GM19025 (cell line): Measurements from ENCODE around the gene MLNR.

Experiments
- ATAC-seq: cut with Tn5 transposase; IDR thresholded peaks from one replicate; pipeline ENCODE4 v1.9.1; 2021; ENCODE audit warnings: mild to moderate bottlenecking, low read depth, moderate library complexity; ENCODE audit not compliant: unreplicated experiment

Gene MLNR, protein sequence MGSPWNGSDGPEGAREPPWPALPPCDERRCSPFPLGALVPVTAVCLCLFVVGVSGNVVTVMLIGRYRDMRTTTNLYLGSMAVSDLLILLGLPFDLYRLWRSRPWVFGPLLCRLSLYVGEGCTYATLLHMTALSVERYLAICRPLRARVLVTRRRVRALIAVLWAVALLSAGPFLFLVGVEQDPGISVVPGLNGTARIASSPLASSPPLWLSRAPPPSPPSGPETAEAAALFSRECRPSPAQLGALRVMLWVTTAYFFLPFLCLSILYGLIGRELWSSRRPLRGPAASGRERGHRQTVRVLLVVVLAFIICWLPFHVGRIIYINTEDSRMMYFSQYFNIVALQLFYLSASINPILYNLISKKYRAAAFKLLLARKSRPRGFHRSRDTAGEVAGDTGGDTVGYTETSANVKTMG

DNA sequence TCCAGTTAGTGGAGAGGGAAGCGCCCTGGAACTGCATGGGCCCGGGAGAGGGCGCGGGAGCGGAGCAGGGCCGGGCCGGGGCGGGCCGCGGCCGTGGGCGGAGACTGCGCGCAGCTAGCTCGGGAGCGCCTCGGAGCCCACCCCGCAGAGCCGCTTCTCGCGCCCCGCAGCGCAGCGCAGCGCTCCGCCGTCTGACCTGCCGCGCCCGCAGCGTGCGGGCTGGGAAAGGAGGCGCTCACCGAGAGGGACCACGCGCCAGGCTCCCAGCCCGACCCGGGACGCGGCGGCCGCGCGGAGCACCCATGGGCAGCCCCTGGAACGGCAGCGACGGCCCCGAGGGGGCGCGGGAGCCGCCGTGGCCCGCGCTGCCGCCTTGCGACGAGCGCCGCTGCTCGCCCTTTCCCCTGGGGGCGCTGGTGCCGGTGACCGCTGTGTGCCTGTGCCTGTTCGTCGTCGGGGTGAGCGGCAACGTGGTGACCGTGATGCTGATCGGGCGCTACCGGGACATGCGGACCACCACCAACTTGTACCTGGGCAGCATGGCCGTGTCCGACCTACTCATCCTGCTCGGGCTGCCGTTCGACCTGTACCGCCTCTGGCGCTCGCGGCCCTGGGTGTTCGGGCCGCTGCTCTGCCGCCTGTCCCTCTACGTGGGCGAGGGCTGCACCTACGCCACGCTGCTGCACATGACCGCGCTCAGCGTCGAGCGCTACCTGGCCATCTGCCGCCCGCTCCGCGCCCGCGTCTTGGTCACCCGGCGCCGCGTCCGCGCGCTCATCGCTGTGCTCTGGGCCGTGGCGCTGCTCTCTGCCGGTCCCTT lies at the start of gene MLNR:
Gene MLNR (plus strand): TSS at position 303 of the 820 bp plus-strand sequence. CDS start 0 bp downstream, at position 303.
- no peak for ATAC-seq

DNA sequence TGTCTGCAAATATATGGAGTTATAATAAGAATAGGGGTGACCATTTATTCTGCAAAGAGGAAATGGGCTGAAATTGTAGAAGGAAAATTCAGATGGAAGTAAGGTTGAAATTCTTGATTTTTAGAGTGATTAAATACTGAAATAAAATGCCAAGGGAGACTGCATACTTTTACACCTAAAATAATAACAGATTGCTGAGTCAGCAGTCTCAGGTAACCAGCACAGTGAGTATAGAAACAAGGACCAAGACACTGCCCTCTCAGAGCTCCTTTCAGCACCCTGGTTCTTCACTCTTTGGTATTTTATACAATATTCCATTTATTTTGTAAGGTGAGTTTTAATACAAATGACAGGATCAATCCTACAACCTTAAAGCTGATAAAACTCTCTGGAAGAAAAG lies 48.8 kb upstream of the MLNR start:
- no peak for ATAC-seq

DNA sequence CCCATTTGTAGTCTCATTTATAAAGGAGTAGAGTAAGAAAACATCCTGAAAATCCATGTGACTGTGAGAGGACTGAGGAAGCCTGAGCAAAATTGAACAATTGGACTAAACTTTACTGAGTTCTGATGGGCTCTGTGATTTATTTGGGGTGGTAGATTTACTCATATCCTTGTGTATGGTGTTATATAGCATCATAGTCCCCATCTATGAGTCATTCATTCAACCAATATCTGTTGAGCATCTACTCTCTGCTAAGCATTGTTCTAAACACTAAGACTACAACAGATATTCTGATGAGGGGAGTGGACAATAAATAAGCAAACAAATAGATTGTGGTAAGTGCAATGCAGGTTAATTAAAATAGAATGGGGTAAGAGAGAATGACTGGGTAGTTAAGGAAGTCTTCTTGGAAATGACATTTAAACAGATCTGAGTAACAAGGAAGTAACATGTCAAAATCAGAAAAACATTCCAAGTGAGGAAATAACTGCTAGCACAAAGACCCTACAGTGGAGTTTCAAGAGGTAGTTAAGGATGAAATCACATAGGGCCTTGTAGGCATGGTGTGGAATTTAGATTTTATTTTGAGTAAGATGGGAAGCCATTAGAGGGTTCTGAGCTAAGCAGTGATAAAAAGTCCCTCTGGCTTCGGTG lies 36.3 kb upstream of the MLNR start:
- ATAC-seq: no peak

DNA sequence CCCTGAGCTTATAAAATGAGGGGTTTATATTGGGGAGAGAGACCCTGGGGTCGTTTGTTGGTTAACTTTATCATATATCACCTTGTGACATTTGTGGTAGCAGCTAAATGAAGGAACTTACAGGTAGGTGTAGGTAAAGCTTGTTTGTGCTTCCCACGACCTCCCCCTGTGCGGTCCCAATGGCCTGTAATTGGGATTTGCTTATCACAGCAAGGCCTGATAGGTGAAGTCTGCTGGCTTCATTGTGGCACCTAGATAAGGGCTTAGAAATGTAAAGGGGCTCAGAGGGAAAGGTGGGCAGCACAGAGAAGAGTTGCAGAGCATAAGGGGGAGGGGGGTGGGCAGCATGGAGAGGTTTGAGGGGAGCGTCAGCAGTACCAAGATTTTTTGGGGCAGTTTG lies 35.5 kb upstream of the MLNR start:
- ATAC-seq: no peak

DNA sequence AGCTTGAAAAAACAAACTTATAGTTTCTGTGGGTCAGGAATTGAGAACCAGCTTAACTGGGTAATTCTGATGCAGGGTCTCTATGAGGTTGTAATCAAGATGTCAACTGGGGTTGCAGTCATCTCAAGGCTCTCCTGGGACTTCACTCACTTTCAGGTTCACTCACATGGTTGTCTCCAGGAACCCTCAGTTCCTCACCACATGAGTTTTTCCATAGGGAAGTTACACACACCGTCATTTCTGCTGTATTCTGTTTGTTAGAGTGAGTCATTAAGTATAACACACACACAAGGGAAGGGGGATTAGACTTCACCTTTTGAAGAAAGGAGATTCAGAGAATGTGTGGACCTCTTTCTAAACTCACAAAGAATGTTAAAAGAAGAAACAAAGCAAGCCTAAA lies 34.9 kb upstream of the MLNR start:
- no peak for ATAC-seq

DNA sequence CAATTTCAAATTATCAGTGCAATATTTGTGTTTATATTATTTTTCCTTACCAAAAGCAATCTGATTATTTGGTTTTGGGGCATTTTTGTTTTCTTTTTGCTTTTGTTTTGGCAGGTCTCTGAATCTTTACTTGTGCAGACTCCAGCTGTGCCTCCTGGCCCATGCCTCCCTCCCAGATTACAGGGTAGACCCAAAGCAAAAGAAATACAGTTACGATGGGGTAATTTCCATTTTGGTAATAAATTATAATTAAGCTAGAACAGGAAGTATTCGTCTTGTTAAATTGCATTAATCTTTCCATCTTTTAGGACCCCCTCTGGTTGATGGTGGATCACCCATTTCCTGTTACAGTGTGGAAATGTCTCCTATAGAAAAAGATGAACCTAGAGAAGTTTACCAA lies 29.2 kb upstream of the MLNR start:
- no peak for ATAC-seq

DNA sequence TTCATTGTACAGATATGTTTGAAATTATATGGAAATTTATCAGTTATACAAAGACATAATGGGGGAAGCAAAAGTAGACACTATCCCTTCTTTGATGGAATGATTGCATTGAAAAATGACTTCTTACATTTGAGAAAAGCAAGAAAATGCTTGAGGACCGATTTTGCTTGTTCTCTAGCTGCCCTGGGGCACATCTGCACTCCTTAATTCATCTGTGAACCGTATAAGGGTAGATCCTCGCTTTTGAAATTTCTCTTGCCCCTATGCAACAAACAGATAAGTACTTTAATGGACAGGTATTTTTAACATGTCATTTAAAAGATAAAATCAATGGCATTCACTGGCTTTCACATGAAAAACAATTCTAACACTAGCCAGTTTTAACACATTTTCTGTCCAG lies 13.5 kb upstream of the MLNR start:
- no peak for ATAC-seq

DNA sequence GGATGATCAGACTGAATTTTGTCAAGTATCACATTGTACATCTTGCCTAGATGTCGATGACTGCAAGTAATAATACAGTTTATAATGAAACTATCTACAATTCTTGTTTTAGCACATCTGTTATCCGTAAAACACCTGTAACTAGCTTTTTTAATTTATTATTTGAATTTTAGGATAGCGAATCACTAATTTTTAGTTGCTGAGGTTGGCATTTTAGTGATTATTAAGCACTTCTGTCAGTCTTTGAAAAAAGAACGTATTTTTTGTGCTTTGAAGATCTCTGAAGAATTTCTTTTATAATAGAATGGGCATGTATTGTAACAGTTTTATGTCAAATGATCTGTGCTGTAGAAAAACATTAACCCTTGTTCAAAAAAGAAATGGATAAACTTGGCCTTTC lies 11.5 kb upstream of the MLNR start:
- ATAC-seq: no peak

DNA sequence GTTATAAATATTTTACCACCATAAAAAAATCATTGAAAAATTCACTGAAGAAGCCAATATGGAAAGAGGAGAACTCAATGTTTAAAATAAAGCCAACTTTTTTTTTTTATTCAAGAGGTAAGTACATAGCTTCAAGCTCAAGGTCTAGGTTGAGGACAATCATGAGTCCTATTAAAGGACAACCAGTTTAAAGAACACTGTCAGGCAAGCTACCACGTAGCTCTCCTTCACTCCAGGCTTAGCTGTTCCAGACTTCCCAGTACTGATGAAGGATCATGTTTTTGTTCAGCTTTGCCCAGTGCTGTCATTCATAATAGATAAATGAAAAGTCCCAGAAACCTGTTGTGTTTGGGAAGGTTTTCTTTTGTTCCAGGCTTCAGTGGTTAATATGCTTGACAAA lies 10.0 kb upstream of the MLNR start:
- no peak for ATAC-seq

DNA sequence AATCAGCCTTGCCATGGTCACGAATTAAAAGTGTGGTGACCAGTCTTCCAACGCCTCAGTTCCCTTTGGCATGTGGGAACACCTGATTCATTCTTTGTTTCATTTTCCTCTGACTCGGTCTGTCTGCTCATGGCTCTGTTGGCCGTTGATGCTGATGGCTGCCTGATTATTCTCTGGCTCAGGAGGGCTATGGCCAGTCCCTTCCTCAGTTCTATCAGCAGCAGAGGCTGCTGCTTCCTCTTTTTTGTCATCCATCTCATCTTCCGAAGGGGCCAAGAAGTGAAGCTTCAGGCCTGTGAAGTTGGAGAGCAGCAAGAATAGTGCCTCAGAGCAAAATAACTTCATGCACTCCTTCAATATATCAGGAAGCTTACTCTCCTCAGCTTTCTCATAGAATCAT lies 9.5 kb upstream of the MLNR start:
- no peak for ATAC-seq

DNA sequence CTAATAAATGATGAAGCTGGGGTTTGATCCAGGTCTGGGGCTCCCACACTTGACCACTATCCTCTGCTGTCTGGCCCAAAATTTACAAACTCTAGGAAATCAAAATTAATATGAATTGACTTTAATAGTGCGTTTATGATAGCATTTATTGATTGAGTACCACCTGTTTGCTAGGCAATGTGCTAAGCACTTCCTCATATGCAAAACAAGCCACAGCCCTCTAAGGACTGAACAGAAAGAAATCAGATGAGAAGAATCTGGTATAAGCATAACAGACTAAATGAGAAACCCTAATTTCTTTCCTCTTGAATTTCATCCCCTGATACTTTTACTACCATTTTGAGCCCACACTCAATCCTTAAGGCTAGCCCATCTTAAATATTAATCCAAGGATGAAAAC lies 6.6 kb upstream of the MLNR start:
- no peak for ATAC-seq

DNA sequence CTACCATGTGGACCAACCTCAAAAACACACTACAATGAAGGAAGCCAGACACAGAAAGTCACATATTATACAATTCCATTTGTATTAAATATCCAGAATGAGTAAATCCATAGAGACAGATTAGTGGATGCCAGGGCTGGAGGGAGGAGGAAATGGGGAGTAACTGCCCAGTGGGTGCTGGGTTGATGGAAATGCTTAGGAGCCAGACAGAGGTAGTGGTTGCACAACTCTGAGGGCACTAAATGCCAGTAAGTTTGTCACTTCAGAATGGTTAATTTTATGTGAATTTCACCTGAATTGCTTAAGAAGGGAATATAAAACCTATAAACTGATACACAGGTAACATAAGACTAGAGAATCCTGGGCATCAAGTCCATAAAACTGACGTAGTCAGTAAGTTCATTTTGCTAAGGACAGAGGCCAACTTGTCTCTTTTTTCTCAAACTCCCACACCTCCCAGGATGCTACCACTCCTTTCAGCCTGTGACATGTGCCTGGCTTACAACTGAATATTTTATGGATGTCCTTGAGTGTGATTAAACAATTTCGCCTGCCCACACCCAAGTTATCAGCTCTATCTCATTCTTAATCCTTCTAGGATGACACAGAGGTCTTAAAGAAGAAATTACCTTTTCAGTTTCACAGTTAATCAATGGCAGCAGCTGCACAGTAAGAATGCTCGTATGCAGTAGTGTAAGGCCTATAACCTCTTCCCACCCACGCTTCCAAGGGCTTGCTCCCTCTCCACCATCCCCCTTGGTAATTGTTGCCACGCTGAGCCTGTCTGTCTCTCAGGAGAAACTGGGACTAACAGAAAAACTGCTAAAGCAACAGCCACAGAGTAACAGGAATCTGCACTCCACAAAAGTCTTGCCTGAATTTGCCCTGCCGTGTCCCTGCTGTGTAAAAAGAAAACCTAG lies 5.9 kb upstream of the MLNR start:
- ATAC-seq: no peak

DNA sequence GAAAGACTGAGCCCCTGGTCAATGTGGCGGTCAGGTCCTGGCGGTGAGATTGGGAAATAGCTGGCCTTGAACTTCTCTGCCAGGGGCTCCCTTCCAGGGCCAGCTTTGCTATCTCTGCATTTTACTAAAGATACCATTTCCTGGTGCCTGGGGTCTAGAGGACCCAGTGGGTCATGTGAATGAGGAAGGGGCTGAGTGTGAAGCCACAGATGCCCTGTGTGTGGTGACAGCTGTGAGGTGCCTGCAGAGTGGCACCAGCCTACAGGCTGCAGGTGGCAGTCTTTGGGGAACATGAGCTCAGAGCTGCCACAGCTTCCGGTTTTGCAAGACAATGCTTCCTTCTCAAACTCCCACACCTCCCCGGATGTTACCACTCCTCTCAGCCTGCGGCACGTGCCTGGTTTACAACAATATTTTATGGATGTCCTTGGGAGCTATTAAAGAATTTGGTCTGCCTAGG lies 5.2 kb upstream of the MLNR start:
- peak; percentile 65 for ATAC-seq

DNA sequence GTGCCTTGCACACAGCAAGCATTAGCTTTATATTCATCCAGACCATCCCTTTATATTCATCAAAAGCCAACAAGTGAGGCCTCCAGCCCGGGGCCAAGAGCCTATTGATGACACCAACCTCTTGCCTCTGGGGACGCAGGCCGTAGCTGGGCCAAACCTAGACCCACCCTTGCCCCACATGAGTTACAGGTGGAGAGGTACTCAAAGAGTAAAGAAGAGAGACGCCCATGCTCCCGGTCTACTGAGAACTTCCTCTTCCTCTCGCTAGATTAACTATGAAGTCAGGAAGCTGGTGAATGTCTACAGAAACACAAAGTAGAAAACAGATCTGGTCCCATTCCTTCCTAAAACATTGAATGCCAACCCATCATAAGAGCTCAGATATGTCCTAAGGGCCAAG lies 3.8 kb upstream of the MLNR start:
- ATAC-seq: no peak

DNA sequence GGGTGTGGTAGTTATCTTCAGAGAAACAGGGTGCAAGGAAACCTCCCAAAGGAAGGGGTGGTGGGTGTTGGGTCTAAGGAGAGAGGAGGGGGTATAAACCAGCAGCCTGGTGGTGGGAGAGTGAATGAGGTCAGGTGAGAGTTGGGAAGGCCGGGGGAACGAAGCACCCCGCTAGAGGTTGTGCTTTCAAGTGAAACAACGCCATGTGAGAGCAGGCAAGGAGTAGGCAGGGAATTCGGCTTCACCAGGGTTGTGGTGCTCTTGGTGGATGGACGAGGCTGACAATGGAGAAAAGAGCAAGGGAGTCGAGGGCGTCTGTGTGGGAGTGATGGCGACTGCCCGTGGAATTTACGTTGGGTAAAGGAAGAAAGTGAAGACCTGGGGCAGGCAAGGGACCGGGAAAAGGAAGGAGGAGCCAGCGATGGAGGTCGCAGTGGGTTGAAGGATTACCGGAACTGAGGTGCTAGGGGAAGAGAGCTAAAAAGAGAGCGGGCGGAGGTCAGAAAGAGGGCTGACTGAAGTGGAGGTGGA lies 2.1 kb upstream of the MLNR start:
- no peak for ATAC-seq

DNA sequence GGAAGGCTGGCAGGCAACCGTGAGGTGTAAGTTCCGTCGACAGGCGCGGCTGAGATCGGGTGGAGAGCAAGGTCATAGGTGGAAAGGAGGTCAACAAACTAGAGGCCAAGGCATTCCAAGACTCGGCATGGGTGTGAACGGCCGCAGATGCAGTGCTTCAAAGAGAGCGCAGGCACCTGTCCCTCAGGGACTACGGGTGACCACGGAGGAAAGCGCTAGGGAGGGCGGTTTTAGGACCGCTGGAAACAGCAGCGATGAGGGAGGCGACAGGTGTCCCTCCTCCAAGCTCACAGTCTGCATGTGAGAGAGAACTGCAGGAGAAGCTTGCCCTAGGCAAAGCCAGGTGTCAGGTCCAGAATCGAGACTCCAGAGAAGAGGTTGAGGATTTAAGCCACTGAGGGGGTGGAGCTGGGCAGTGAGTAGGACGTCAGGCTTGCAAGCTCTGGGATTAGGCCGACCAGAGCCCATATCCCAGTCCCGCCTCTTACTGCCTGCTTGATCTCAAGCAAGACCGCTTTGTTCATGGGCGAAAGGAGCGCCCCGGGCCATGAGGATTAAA lies 1.6 kb upstream of the MLNR start:
- ATAC-seq: no peak

DNA sequence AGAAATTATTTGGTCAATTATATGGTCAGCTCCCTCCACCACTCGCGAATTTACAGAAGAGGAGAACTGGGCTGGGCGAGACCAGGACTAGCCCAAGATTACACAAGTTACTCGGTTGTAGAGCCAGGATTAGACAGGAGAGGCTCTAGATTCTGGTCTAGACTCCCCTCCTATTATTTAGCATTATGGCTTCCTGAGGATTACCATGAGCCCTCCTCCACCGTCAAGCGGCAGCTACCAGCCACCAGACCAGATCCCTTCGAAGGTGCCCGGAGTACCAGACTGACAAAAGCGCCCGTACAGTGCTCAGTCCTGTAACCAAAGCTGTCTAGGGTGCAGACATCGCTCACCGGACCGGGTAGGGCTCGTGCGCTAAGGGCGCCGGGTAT lies 497 bp upstream of the MLNR start:
- no peak for ATAC-seq

DNA sequence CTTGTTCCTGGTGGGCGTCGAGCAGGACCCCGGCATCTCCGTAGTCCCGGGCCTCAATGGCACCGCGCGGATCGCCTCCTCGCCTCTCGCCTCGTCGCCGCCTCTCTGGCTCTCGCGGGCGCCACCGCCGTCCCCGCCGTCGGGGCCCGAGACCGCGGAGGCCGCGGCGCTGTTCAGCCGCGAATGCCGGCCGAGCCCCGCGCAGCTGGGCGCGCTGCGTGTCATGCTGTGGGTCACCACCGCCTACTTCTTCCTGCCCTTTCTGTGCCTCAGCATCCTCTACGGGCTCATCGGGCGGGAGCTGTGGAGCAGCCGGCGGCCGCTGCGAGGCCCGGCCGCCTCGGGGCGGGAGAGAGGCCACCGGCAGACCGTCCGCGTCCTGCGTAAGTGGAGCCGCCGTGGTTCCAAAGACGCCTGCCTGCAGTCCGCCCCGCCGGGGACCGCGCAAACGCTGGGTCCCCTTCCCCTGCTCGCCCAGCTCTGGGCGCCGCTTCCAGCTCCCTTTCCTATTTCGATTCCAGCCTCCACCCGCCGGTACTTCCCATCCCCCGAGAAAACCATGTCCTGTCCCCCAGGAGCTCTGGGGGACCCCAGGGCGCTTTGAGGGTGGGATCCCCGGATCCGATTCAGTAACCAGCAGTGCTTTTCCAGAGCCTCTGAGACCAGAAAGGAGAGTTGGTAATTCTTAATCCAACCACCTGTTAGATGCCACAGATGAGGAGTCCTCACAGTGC lies 885 bp downstream of the MLNR start:
- ATAC-seq: no peak

DNA sequence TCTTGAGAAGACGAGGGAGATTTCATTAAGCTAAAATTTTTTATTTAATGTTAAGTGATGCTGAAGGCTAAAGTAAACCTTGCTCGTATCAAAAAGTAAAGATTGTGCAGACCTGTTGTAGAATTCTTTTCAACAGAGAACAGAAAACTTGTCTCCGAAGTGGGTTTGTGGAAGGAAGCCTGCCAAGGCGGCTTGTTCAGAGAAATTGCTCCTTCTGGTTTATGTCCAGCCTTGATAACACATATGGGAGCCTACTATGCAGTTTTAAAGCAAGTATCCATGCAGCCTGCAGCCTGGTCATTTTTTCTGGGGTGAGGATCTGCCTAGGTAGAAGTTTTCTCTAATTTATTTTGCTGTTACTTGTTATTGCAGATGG lies 1.4 kb downstream of the MLNR start:
- no peak for ATAC-seq
